Adrenal gland (tissue), 5 donors: Measurements from ENCODE around the gene PGLYRP1.

ENCODE experiments used
- POLR2A ChIP-seq, 2 donors: fragments of 450-650 bp; IDR thresholded peaks; one replicate each; pipeline ENCODE4 v1.6.1; 2017; ENCODE audit warnings: antibody characterized with exemption in 2 of 2, mild to moderate bottlenecking in 2 of 2, moderate library complexity in 1 of 2
- TF ChIP-seq, protein P1 (sequence below), 6 experiments: fragments of 450-650 bp in 4 of 6; fragments of 200-600 bp in 2 of 6; sonication (generic) in 1 of 6; IDR thresholded peaks; 1 replicate in 5 of 6; 2 replicates in 1 of 6; pipeline versions ENCODE4 v1.5.1 to v1.8.0; 2016 to 2021; ENCODE audit warnings: antibody characterized with exemption in 6 of 6, mild to moderate bottlenecking in 2 of 6, moderate library complexity in 1 of 6
- donor health status: DM: no; HTN: no; CAD: no.

DNA sequence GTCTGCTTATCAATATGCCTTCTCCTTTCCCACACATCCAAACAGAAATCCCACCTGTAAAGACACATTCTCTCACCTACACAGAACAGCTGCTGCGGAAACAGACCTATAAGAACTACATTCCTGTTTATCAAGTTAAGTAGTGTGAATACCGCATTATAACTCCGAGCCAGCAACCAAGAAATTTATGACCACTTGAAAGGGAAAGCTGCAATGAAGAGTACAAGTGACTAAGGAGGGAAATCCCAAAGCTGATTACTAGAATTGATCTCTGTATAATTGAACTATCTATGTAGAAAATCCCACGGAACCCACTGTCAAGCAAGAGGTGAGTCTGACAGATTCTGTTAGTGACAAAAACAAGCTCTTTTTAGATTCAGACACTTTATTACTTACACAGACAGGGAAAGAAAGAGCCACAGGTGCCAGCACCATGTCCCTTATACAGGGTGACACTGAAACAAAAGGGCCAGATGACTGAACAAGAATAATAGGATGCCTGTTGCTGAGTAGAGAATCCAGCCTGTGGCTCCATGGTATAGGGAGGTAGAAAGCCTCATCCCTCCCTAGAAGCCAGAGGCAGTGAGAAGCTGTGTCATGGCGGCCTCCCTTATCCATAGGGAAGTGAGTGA is 19.5 kb upstream of the PGLYRP1 start:
- TF ChIP-seq, protein P1, sequence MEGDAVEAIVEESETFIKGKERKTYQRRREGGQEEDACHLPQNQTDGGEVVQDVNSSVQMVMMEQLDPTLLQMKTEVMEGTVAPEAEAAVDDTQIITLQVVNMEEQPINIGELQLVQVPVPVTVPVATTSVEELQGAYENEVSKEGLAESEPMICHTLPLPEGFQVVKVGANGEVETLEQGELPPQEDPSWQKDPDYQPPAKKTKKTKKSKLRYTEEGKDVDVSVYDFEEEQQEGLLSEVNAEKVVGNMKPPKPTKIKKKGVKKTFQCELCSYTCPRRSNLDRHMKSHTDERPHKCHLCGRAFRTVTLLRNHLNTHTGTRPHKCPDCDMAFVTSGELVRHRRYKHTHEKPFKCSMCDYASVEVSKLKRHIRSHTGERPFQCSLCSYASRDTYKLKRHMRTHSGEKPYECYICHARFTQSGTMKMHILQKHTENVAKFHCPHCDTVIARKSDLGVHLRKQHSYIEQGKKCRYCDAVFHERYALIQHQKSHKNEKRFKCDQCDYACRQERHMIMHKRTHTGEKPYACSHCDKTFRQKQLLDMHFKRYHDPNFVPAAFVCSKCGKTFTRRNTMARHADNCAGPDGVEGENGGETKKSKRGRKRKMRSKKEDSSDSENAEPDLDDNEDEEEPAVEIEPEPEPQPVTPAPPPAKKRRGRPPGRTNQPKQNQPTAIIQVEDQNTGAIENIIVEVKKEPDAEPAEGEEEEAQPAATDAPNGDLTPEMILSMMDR (IDR thresholded peaks at IDR 0.05): no peak
- TF ChIP-seq POLR2A (IDR thresholded peaks at IDR 0.05): no peak
